ENCODE measurements around the gene APOM. TPM values are rescaled to one million over a fixed set of nuclear protein-coding genes. Genes with fewer than 3 reads are reported as not detected.

The APOM gene
- total RNA-seq, 1 donor from 2014 or later = not detected

GRCh38 chr6:31681135-31681671 lies 25.5 kb downstream of the APOM start:
- DNase-seq = peak; percentile 34

- DNase-seq = peak; percentile 14
Measured at GRCh38 chr6:31683591-31683990, 27.9 kb downstream of the APOM start.

- no peak for DNase-seq
Measured at GRCh38 chr6:31686483-31686882, 30.8 kb downstream of the APOM start.

DNA sequence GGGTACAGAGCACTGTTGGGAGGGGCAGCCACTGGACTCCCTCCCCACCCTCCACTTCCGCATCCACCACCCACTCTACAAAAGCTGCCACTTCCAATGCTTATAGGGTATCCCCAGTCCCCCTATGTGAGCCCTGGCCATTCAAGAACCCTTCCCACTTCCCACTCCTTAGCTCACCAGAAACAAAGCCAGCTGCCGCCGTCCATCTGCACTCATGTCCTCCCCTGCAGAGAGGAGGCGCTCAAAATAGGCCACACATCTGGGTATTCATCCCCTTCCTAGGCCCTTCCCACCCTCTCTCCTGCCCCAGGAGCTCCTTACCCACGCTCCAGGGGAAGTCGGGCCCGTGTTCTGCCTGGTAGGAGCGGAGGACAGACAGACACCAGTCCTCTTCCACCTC lies 31.6 kb downstream of the APOM start:
- DNase-seq = peak; percentile 32

DNA sequence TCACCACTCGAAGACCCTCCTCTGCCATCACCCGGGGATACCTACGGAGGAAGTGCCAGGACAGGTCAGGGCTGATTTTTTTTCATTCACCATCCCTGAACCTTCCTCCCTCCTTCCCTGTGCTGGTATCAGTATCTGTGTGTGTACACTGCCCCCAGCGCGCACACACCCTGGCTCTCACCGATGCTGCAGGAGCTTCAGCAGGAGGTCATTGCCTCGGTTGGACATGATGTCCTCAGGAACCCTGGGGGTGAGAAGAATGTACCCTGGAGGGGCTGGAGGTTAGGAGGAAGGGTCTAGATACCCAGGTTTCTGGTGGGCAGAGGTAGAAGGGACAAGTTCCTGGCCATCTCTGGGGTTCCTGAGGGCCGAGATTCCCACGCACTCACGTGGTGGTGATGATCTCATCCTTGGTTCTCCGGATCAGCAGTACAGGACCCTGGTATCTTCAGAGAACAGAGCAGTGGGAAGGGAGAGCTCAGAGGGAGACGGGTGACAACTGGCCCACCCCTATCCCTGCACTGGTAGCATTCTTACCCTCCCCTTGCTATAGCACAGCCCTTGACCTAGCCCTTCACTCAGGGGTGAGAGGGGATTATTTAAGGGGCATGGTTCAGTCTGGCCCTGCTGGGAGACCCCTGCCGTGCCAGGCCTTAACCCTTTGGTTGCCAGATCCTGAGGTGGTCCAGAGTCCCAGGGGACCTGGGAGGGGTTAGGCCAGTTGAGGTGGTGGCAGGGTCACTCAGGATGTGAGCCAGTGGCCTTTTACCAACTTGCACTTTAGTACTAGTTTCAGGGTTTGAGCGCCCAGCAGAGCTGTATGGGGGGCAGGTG lies 32.4 kb downstream of the APOM start:
- DNase-seq = no peak

DNA sequence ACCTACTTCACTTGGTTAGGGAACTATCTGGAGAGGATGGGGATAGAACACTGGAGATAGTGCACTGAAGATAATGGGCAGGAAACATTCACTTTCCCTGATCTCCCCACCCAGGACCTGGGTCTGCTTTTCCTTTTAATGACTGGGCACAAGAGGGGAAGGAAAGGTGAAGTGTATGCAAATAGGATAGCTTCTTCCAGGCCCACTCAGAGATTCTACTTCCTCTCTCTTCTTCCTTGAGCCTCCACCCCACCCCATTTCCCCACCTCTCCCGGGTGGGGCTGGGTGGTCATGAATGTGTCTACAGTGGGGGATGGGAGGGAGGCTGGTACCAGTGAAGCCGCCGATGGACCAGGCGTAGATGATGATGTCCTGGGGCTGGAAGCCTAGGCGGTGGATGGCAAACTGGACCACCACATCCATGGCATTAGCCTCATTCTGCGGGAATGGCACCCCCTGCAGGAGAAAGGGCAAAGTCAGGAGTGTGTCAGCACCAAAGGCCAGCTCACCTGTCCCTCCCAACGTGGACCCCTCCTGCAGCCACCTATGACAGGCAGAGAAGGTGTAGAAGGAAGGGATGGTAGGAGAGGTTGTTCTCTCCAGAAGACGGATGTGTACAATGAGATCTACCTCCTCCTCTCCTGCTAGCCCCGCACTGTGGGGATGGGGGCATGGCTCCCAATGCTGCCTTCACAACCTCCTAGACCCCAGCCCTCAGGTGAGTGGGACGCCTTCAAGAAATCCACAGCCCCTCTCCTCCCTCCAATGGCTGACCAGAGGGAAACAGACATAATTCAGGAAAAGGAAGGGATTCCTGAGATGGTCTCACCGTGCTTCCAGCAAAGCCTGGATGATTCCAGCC lies 33.8 kb downstream of the APOM start:
- DNase-seq = no peak

GRCh38 chr6:31690231-31691077 lies 34.8 kb downstream of the APOM start:
- DNase-seq = no peak

DNA sequence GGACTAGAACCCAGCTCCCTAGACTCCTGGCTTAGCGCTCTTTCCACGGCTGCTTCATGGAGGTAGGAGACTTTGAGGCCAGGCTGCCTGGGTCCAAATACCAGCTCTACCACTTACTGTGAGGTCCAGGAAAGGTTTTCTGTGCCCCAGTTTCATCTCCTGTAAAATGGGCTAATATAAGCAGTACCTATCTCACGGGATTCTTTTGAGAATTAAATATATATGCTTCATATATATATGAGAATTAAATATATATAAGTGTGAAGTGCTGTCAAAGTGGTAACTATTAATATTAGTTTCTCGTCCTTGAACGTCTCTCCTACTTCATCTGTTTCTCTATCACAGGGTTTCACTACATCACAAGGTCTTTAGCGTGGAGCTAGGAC lies 35.4 kb downstream of the APOM start:
- no peak for DNase-seq

- no peak for DNase-seq
Measured at GRCh38 chr6:31691564-31692108, 35.9 kb downstream of the APOM start.

DNA sequence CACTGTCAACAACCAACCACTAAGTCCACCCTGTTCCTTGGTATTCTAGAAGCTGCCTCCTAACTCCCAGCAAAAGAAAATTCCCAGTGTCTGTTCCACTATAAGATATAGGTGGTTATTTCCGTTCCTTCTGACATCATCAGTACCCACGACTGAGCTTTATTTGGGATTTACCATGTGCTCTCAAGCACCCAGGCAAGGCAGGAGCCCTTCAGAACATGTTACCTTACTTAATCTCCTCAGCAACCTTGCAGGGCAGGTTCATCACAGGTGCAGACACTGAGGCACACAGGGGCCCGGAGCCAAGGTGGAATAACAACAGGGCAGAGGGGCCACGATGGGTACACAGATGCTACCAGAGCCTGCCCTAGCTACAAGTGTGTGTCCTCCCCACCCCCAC lies 36.7 kb downstream of the APOM start:
- no peak for DNase-seq

DNA sequence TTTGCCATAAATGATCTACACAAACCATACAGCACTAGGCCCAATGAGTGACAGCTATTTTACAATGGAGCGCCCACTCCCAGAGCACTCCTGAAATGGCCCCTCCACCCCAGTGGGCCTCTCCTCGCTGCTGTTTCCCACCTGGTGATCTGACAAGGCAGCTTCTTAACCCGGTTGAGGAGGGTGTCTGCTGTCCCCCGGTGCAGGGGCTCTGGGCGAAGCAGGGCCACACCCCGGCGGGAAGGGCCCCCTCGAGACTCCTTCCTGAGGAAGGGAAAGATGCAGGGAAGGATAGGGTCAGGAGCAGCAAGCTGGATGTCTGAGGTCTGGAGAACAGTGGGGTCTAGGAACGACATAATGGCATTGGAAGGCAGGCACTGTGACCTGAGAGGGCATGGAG lies 37.2 kb downstream of the APOM start:
- DNase-seq = no peak

DNA sequence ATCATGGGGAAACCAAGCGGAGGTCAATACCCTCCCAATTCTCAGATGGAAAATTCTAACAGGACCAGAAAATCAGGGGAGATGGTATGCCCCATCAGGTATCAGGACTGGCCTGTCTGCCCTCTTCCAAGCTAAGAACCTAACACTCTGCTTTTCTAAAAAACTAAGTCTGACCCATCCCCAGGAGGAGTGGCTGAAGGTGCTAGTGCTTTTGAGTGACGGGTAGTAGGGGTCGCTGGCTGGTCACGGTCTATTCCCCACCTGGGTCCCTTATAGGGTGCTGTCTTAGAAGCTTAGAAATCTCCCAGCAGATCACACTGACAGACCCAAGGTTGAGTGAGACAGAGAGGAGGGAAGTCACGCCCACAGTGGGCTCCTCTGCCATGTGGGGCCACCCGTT lies 37.8 kb downstream of the APOM start:
- DNase-seq = no peak

- DNase-seq = no peak
Measured at GRCh38 chr6:31697555-31697954, 41.9 kb downstream of the APOM start.

DNA sequence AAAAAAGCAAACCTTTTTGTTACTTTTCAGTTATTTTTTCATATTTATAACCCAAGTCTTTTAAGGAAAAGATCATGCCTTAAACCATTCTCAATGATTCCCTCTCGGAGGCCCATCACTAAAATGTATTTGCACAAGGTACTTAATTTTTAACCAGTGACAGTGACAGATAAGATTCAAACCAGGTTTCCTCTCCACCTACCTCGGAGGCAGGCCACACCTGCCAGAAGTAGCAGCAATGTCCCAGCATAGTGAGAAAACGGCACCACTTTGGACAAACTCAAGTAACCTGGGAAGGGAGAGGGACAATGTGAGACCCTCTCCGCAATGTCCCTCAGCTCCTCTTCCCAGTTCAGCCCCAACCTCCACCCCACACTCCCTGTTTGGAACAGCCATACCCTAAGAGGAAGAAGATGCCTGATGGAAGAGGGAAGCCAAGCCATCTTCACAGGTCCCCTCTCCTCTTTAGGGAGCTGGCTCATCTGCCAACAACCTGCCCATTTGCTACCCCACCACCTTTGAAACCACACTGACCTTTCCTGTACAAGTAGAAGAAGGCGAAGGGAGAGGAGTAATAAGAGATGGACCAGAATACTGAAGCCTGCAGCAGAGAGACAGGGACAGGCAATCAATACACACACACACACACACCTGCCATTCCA lies 45.2 kb downstream of the APOM start:
- DNase-seq = no peak

GRCh38 chr6:31701666-31702404 lies 46.1 kb downstream of the APOM start:
- DNase-seq = peak; percentile 84

GRCh38 chr6:31702405-31702818 lies 46.7 kb downstream of the APOM start:
- peak; percentile 25 for DNase-seq

GRCh38 chr6:31702819-31703716 lies 47.4 kb downstream of the APOM start, which contains the start of gene ABHD16A:
ABHD16A (minus strand) TSS chr6:31703324; CDS start chr6:31703281, 43 bp downstream.
- peak; percentile 100 for DNase-seq

DNA sequence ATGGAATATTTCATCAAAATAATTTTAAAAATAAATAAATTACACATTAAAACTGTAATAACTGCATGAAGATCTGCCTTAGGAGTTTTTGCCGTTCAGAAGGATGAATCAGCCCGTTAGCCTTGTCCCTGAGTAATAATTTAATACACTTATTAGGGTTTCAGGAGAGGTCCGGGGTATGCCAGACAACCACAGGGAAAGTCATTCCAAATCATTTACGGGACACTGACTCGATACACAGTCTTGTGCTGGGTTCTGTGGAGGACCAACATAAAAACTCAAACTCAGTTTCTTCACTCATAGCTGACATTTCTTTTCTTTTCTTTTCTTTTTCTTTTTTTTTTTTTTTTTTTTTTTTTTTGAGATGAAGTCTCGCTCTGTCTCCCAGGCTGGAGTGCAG lies 50.2 kb downstream of the APOM start:
- no peak for DNase-seq

DNA sequence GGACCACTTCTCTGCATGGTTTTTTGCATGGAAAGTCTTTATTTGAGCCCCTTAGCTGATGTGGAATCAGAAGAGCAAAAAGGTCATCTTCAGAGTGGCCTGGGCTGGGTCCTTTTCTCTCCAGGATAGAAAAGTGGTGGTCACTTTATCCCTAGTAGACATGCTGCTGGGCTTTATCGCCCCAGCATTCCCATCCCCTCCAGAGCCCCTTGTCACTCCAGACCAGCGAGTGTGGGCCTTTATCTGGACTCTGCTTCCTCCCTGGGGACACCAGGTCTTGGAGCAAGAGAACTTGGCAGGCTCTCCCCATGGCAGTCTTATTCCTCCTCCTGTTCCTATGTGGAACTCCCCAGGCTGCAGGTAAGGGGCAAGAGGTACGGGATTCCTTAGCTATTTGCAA lies 50.9 kb downstream of the APOM start, which contains the start of gene LY6G6F:
Gene LY6G6F (plus strand): TSS at position 268 of the 400 bp plus-strand sequence. CDS start 41 bp downstream, at position 309.
- no peak for DNase-seq

All from tongue (tissue), 2 donors.